ENCODE measurements around the gene GBP6. TPM values are rescaled to one million over a fixed set of nuclear protein-coding genes. Genes with fewer than 3 reads are reported as not detected.

The GBP6 gene
- total and polyA plus RNA-seq, 7 donors, result 0.03 to 0.10 (median 0.03) TPM; not detected in 3

DNA sequence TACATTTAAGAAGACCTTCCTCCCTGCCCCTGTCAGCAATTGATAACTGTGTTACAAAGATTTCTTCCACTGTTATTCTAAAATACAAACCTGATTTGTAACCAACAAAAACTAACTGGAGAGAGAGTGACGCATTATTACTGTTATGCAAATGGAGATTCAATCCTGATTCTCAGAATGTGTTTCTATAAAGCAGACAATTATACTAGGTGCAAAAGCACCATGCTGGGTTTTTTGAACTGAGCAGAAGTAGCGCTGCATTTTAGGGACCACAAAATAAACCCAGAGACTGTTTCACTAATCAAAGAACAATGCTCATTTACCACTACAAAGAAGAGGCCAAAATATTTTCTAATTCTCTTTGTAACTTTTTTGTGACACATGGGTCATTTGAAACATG, 13.6 kb upstream of the GBP6 start:
- WGBS, 3 donors, result 65 to 71% (median 70%) methylated on average over 2 of the region's 2 CpGs
- DNase-seq (no peak), ATAC-seq (no peak)
- Histone ChIP-seq H3K36me3 (ENCODE audit: insufficient read depth in 1 of 2, low read depth in 1 of 2) (no peaks in the 10 kb centered on the region), H3K4me1 (no peaks in the 10 kb centered on the region), H3K27me3 (ENCODE audit: insufficient read depth in 3 of 3, low read length in 2 of 3) (peaks cover 0 to 5% (median 0%) of the 10 kb centered on the region in 3 donors), H3K4me3 (no peak overlapping the region), H3K27ac (no peak overlapping the region), H3K9me3 (no peaks in the 10 kb centered on the region)
- TF ChIP-seq CTCF (IDR thresholded peaks at IDR 0.05), result no peak
- intact Hi-C loops (cut with DNase I), result no loop called here

DNA sequence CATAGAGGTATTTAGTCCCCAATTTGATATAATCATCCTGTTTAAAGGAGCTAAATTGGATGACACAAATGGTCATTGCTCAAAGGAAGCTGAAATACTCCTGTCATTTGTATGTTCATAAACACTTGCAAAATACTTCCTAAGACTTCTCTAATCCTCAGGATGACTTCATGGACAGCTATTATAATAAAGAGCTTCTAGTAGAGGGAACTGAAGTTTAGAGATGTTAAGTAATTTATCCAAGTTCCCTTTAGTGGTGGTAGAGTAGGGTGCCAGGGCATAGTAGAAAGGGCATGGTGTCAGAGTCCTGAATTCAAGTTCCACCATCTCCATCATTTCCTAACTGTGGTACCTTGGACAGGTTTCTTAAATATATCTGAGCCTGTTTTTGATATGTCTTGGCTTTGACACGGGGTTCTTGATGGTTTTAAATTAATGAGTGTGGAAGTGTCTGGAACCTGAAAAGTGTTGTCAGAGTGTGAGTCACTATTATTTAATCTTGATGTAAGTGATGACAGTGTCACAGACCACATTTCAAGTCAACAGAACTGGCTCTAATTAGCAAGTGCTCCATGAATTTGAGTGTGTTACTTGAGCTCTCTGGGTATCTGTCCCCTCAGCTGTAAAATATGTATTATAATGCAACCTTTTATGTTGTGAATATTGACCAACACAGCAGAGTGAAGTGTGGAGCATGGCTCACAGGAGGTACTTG, 12.1 kb upstream of the GBP6 start:
- TF ChIP-seq CTCF (IDR thresholded peaks at IDR 0.05), result no peak
- no peaks in the 10 kb centered on the region for H3K9me3 ChIP-seq
- peaks cover 0 to 5% (median 0%) of the 10 kb centered on the region in 3 donors for H3K27me3 ChIP-seq (ENCODE audit: insufficient read depth in 3 of 3, low read length in 2 of 3)
- DNase-seq (no peak), ATAC-seq (no peak)
- H3K4me3 ChIP-seq, result no peak overlapping the region
- no peak overlapping the region for H3K27ac ChIP-seq
- 25 to 80% (median 25%) methylated on average over 1 of the region's 1 CpG for WGBS, 3 donors
- intact Hi-C loops (cut with DNase I), result no loop called here
- H3K36me3 ChIP-seq (ENCODE audit: insufficient read depth in 1 of 2, low read depth in 1 of 2), result no peaks in the 10 kb centered on the region
- H3K4me1 ChIP-seq, result no peaks in the 10 kb centered on the region

GRCh38 chr1:89352421-89352820, 11.4 kb upstream of the GBP6 start:
- DNase-seq, result no peak
- Histone ChIP-seq H3K27ac (no peak overlapping the region), H3K4me3 (no peak overlapping the region), H3K9me3 (no peaks in the 10 kb centered on the region), H3K36me3 (ENCODE audit: insufficient read depth in 1 of 2, low read depth in 1 of 2) (no peaks in the 10 kb centered on the region), H3K27me3 (ENCODE audit: insufficient read depth in 3 of 3, low read length in 2 of 3) (peaks cover 0 to 5% (median 0%) of the 10 kb centered on the region in 3 donors), H3K4me1 (no peaks in the 10 kb centered on the region)
- intact Hi-C loops (cut with DNase I), result no loop called here
- 78 to 85% (median 79%) methylated on average over 2 of the region's 2 CpGs for WGBS, 3 donors
- no peak for ATAC-seq
- no peak for TF ChIP-seq CTCF (IDR thresholded peaks at IDR 0.05)

DNA sequence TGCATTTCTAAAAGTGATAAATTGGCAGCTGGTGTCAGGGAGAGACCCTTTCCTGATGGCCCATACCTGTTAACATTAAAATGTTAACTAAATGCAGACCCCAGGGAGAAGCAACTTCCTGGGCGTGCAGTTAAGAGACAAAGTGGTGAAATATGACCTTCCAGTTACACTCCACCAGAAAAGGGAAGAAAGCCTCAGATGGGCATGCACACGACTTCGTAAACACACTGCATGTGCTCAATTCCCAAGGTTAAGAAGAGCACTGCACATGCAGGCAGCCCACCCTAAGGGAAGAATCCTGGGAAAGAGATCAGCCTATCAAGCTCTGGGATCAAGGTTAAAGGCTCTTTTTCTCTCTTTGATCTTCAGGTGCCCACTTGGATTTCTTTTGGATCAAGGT, 9.7 kb upstream of the GBP6 start:
- 62 to 75% (median 74%) methylated on average over 3 of the region's 3 CpGs for whole genome bisulfite sequencing, 3 donors
- Histone ChIP-seq H3K4me1 (no peaks in the 10 kb centered on the region), H3K4me3 (no peak overlapping the region), H3K27me3 (ENCODE audit: insufficient read depth in 3 of 3, low read length in 2 of 3) (peaks cover 0 to 5% (median 0%) of the 10 kb centered on the region in 3 donors), H3K27ac (no peak overlapping the region), H3K9me3 (no peaks in the 10 kb centered on the region), H3K36me3 (ENCODE audit: insufficient read depth in 1 of 2, low read depth in 1 of 2) (no peaks in the 10 kb centered on the region)
- TF ChIP-seq CTCF (IDR thresholded peaks at IDR 0.05), result no peak
- no peak for ATAC-seq
- DNase-seq, result no peak
- intact Hi-C loops (cut with DNase I), result no loop called here

DNA sequence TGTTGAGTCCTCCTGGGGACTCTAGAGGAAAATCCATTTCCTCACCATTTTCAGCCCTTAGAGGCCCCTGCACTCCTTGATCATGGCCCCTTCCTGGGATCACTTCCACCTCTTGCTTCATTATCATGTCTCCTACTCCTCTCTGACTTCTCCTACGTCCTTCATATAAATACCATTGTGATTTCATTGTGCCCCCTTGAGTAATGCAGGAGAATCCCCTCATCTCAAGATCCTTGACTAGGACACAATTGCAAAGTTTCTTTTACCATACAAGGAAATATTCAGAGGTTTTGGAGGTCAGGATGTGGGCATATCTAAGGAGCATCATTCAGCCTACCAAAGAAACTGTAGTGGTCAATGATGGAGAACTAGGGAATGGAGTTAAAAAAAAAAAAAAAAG, 8.8 kb upstream of the GBP6 start:
- intact Hi-C loops (cut with DNase I), result no loop called here

More for the DNA sequence above, 8.8 kb upstream of the GBP6 start:
- ATAC-seq, result no peak
- no peaks in the 10 kb centered on the region for H3K36me3 ChIP-seq (ENCODE audit: insufficient read depth in 1 of 2, low read depth in 1 of 2)
- peaks cover 0 to 5% (median 0%) of the 10 kb centered on the region in 3 donors for H3K27me3 ChIP-seq (ENCODE audit: insufficient read depth in 3 of 3, low read length in 2 of 3)
- no peaks in the 10 kb centered on the region for H3K4me1 ChIP-seq
- H3K27ac ChIP-seq, result no peak overlapping the region
- no peak for DNase-seq
- 90 to 96% (median 93%) methylated on average over 1 of the region's 1 CpG for WGBS, 3 donors
- no peak for TF ChIP-seq CTCF (IDR thresholded peaks at IDR 0.05)
- no peaks in the 10 kb centered on the region for H3K9me3 ChIP-seq
- no peak overlapping the region for H3K4me3 ChIP-seq

All from psoas muscle (tissue), 8 donors.